ENCODE data around the gene HSPB6.

The HSPB6 gene

GRCh38 chr19:35793381-35794165, 36.7 kb upstream of the HSPB6 start:
- H3K27ac ChIP-seq = no peak overlapping the region
- H3K4me3 ChIP-seq = no peak overlapping the region
- no peak for DNase-seq (ENCODE audit: low spot score)
- TF ChIP-seq CTCF (IDR thresholded peaks at IDR 0.05) = no peak

GRCh38 chr19:35792888-35793287, 36.1 kb upstream of the HSPB6 start:
- TF ChIP-seq CTCF (IDR thresholded peaks at IDR 0.05) = no peak
- DNase-seq (ENCODE audit: low spot score) = no peak
- no peak overlapping the region for H3K27ac ChIP-seq
- H3K4me3 ChIP-seq = no peak overlapping the region

GRCh38 chr19:35792312-35792711, 35.5 kb upstream of the HSPB6 start:
- no peak overlapping the region for H3K4me3 ChIP-seq
- no peak for TF ChIP-seq CTCF (IDR thresholded peaks at IDR 0.05)
- no peak overlapping the region for H3K27ac ChIP-seq
- no peak for DNase-seq (ENCODE audit: low spot score)

- DNase-seq (ENCODE audit: low spot score) = no peak
- Histone ChIP-seq H3K4me3 (no peak overlapping the region), H3K27ac (no peak overlapping the region)
- TF ChIP-seq CTCF (IDR thresholded peaks at IDR 0.05) = no peak
These were observed 35.0 kb upstream of the HSPB6 start for GRCh38 chr19:35791814-35792279.

- TF ChIP-seq CTCF (IDR thresholded peaks at IDR 0.05) = no peak
- DNase-seq (ENCODE audit: low spot score) = no peak
These were observed 34.4 kb upstream of the HSPB6 start for GRCh38 chr19:35790981-35791813.

GRCh38 chr19:35789978-35790944, 33.4 kb upstream of the HSPB6 start:
- no peak for DNase-seq (ENCODE audit: low spot score)
- Histone ChIP-seq H3K4me3 (no peak overlapping the region), H3K27ac (no peak overlapping the region)
- TF ChIP-seq CTCF (IDR thresholded peaks at IDR 0.05) = no peak

More at GRCh38 chr19:35790981-35791813, 34.4 kb upstream of the HSPB6 start:
- Histone ChIP-seq H3K4me3 (no peak overlapping the region), H3K27ac (no peak overlapping the region)
